ENCODE data around the gene IRS2. TPM values are rescaled to one million over a fixed set of nuclear protein-coding genes. Genes with fewer than 3 reads are reported as not detected.

IRS2 gene
- total and polyA plus RNA-seq, 2 experiments from 2014 or later, result 3.4 to 7.7 TPM

DNA sequence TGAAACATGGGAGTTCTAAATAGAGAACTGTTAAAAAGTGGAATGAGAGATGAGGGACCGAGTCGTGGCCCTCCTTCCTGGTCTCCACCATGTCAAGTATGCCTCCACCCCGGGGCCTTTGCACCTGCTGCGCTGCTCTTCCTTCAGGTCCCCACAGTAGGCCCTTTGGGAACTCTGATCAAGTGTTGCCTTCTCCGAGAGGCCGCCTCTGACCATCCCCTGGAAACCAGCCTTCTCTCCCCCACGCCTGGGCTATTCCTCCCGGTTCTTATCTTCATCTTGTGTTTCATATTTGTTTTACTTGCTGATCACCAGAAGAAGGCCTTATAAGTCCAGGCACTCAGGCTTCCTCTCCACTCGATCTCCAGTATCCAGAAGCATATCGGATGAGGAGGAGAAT, 40.0 kb downstream of the IRS2 start:
- H3K4me3 ChIP-seq, result no peak overlapping the region
- peaks cover 13% of the 10 kb centered on the region for H3K27me3 ChIP-seq (replicated peaks; ENCODE audit: insufficient read depth)
- TF ChIP-seq EZH2phosphoT487 (IDR thresholded peaks at IDR 0.05; ENCODE audit: insufficient read depth, low read depth), result no peak
- TF ChIP-seq EZH2 (IDR thresholded peaks at IDR 0.05; ENCODE audit: insufficient read depth, poor library complexity, severe bottlenecking), result no peak
- no peak overlapping the region for H3K4me2 ChIP-seq (ENCODE audit: unreplicated experiment)
- no peaks in the 10 kb centered on the region for H3K9me2 ChIP-seq (ENCODE audit: insufficient read depth)
- in situ Hi-C loops (cut with MboI), result no loop called here
- H3K79me2 ChIP-seq (ENCODE audit: insufficient read depth), result no peaks in the 10 kb centered on the region
- no peak overlapping the region for H3K27ac ChIP-seq
- no peaks in the 10 kb centered on the region for H3K4me1 ChIP-seq (ENCODE audit: insufficient read depth)
- no peaks in the 10 kb centered on the region for H3K36me3 ChIP-seq (ENCODE audit: low read depth)
- WGBS, 2 experiments (ENCODE audit: low coverage in 1 of 2, low lambda C conversion rate in 2 of 2, missing lambda C conversion rate in 2 of 2), result 69 to 73% methylated on average over 10 of the region's 10 CpGs
- H3K9me3 ChIP-seq (ENCODE audit: low read depth), result no peaks in the 10 kb centered on the region
- no peak overlapping the region for H2AFZ ChIP-seq
- H3F3A ChIP-seq (ENCODE audit: insufficient read depth), result peaks cover 21% of the 10 kb centered on the region; the same call in 1 of the 2 replicates
- no peaks in the 10 kb centered on the region for H4K20me1 ChIP-seq (ENCODE audit: insufficient read depth)
- no peak for DNase-seq
- H3K9ac ChIP-seq, result no peak overlapping the region

DNA sequence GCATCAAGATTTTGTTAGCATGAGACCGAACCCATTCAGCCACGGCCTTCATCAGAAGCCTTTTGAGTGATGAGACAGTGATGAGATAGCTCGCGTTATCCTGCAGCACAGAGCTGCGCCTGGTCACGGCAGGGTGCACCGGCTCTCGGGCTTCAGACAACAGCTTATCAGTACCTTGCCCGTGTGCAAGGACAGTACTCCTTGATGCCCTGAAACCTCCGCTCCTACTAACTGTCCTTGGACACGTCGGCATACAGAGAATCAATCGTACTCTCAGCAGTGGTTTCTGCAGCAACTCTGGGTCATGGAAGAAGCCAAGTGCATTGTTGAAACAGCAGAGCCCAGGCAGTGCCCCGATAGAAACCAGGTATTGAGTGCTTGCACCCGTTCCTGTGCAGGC, 40.7 kb downstream of the IRS2 start:
- 78 to 79% methylated on average over 15 of the region's 15 CpGs for WGBS, 2 experiments (ENCODE audit: low coverage in 1 of 2, low lambda C conversion rate in 2 of 2, missing lambda C conversion rate in 2 of 2)
- no peak overlapping the region for H3K27ac ChIP-seq

DNA sequence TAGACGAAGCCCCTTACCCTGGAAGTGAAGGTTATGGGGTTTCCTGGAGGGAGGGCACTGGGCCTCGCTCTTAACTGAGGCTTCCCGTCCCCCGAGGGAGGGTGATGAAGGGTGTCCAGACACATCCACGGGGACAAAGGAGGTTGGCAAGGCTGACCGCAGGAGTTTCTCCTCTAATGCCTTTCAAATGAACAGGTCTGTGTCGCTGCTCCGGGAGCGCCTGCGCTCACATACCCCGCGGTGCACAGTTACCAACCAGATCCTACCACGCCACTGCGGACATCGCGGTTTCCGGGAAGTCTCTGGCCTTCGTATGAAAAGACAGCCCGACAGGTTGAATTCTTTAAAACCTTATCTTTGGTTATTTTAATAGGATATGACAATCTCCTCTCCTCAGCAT, 41.3 kb downstream of the IRS2 start:
- Histone ChIP-seq H4K20me1 (ENCODE audit: insufficient read depth) (no peaks in the 10 kb centered on the region), H3K9me2 (ENCODE audit: insufficient read depth) (no peaks in the 10 kb centered on the region), H3K9ac (no peak overlapping the region), H3K36me3 (ENCODE audit: low read depth) (no peaks in the 10 kb centered on the region), H3K27ac (no peak overlapping the region), H3K79me2 (ENCODE audit: insufficient read depth) (no peaks in the 10 kb centered on the region), H3F3A (ENCODE audit: insufficient read depth) (peaks cover 21% of the 10 kb centered on the region; the same call in 1 of the 2 replicates), H3K4me2 (ENCODE audit: unreplicated experiment) (no peak overlapping the region), H2AFZ (no peak overlapping the region), H3K9me3 (ENCODE audit: low read depth) (no peaks in the 10 kb centered on the region), H3K27me3 (replicated peaks; ENCODE audit: insufficient read depth) (peaks cover 13% of the 10 kb centered on the region), H3K4me3 (no peak overlapping the region), H3K4me1 (ENCODE audit: insufficient read depth) (no peaks in the 10 kb centered on the region)
- TF ChIP-seq EZH2phosphoT487 (IDR thresholded peaks at IDR 0.05; ENCODE audit: insufficient read depth, low read depth), result no peak
- no peak for TF ChIP-seq EZH2 (IDR thresholded peaks at IDR 0.05; ENCODE audit: insufficient read depth, poor library complexity, severe bottlenecking)
- no peak for DNase-seq
- in situ Hi-C loops (cut with MboI), result no loop called here
- WGBS, 2 experiments (ENCODE audit: low coverage in 1 of 2, low lambda C conversion rate in 2 of 2, missing lambda C conversion rate in 2 of 2), result 90 to 92% methylated on average over 19 of the region's 19 CpGs

More for the DNA sequence above, 40.7 kb downstream of the IRS2 start:
- Histone ChIP-seq H3F3A (ENCODE audit: insufficient read depth) (peaks cover 21% of the 10 kb centered on the region; the same call in 1 of the 2 replicates), H3K79me2 (ENCODE audit: insufficient read depth) (no peaks in the 10 kb centered on the region), H3K4me3 (no peak overlapping the region), H3K36me3 (ENCODE audit: low read depth) (no peaks in the 10 kb centered on the region), H3K4me2 (ENCODE audit: unreplicated experiment) (no peak overlapping the region), H3K9me3 (ENCODE audit: low read depth) (no peaks in the 10 kb centered on the region), H3K4me1 (ENCODE audit: insufficient read depth) (no peaks in the 10 kb centered on the region), H3K9me2 (ENCODE audit: insufficient read depth) (no peaks in the 10 kb centered on the region), H4K20me1 (ENCODE audit: insufficient read depth) (no peaks in the 10 kb centered on the region), H3K27me3 (replicated peaks; ENCODE audit: insufficient read depth) (peaks cover 13% of the 10 kb centered on the region), H3K9ac (no peak overlapping the region), H2AFZ (no peak overlapping the region)
- TF ChIP-seq EZH2 (IDR thresholded peaks at IDR 0.05; ENCODE audit: insufficient read depth, poor library complexity, severe bottlenecking) (no peak), EZH2phosphoT487 (IDR thresholded peaks at IDR 0.05; ENCODE audit: insufficient read depth, low read depth) (no peak)
- DNase-seq, result no peak
- in situ Hi-C loops (cut with MboI), result no loop called here

DNA sequence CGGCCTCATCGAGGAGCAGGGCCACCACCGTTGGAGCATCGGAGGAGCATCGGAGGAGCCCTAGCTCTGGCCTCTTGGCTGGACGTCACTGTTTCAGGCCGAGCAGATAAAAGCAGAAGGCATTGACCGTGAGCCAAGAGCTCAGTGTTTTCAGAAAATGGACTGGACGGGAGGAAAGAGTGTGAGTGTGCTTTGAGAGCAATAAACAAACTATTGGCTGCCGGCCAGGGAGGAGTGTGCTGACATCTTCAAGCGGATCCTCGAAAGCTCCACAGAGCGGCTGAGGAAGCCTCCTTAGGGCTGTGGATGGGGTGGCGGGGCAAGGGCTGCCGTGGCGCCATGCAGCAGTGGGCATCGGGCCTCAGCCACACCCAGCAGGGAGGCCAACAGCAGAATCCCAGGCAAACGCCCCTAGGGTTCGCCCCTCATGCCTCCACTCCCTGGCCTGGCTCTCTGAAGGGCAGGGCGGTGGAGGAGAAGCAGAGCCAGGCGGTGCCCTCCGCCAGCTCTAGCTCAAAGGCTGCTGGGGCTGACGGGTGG, 41.8 kb downstream of the IRS2 start:
- in situ Hi-C loops (cut with MboI), result no loop called here
- TF ChIP-seq EZH2phosphoT487 (IDR thresholded peaks at IDR 0.05; ENCODE audit: insufficient read depth, low read depth) (no peak), EZH2 (IDR thresholded peaks at IDR 0.05; ENCODE audit: insufficient read depth, poor library complexity, severe bottlenecking) (no peak)
- Histone ChIP-seq H3K79me2 (ENCODE audit: insufficient read depth) (no peaks in the 10 kb centered on the region), H3K9ac (no peak overlapping the region), H3K27me3 (replicated peaks; ENCODE audit: insufficient read depth) (peaks cover 13% of the 10 kb centered on the region), H3K4me2 (ENCODE audit: unreplicated experiment) (no peak overlapping the region), H3K4me1 (ENCODE audit: insufficient read depth) (no peaks in the 10 kb centered on the region), H2AFZ (no peak overlapping the region), H4K20me1 (ENCODE audit: insufficient read depth) (no peaks in the 10 kb centered on the region), H3F3A (ENCODE audit: insufficient read depth) (peaks cover 17% of the 10 kb centered on the region; the same call in 1 of the 2 replicates), H3K9me3 (ENCODE audit: low read depth) (no peaks in the 10 kb centered on the region), H3K36me3 (ENCODE audit: low read depth) (no peaks in the 10 kb centered on the region), H3K9me2 (ENCODE audit: insufficient read depth) (no peaks in the 10 kb centered on the region), H3K27ac (no peak overlapping the region), H3K4me3 (no peak overlapping the region)
- no peak for DNase-seq
- WGBS, 2 experiments (ENCODE audit: low coverage in 1 of 2, low lambda C conversion rate in 2 of 2, missing lambda C conversion rate in 2 of 2), result 69 to 71% methylated on average over 23 of the region's 23 CpGs
